GM19240 (cell line): ENCODE measurements around the gene S1PR3.
"Not testable (repeated sequence)": the region's sequence is repeated elsewhere in the genome, so short reads cannot be mapped to it uniquely, and the experiment has no call there.

Experiments used
- DNase-seq: peaks from one replicate; pipeline ENCODE4 v3.0.0; 2011; ENCODE audit warnings: low spot score; ENCODE audit not compliant: insufficient read length

Gene S1PR3

DNA sequence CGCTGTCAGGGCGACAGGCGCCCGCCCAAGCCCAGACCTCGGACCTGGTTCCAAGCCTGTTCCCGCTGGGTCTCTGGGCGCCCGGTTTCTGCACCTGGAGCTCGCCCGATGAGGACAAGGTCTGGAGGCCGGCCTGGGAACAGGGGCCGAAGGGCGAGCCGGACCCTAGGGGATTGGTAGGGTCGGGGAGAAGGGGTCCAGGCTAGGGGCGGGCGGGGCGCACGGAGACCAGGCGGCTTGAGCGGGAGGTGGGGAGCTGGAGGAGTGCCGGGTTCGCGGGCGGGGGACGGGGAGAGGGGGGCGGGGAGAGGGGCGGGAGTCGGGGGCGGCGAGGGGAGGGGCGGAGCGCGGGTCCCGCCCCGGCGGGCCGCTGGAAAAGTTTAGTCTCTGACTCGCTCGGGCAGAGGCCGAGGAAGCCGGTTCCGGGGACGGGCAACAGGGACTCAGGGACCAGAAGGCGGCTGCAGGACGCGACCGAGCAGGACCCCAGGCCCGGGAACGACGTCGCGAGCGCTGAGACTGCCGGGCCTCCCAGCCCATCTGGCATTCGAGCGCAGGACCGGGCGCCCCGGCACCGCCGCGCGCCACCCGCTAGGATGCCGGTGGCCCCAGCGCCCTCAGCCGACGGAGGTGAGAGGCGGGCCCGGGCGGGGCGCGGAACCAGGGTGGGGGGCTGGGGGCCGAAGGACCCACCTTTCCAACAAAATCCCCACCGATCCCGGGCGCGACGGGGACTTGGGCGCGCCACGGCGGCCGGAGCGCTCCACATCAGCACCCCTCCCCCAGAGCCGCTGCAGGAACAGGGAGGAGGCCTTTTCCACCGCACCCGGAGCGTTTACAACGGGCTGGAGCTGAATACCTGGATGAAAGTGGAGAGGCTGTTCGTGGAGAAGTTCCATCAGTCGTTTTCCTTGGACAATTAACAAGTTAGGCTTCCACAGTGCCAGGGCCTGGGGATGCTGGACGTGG, at the start of gene S1PR3:
Gene S1PR3 (plus strand): TSS at position 403 of the 969 bp plus-strand sequence. CDS start 9,733 bp downstream, outside the sequence.
- no peak for DNase-seq

DNA sequence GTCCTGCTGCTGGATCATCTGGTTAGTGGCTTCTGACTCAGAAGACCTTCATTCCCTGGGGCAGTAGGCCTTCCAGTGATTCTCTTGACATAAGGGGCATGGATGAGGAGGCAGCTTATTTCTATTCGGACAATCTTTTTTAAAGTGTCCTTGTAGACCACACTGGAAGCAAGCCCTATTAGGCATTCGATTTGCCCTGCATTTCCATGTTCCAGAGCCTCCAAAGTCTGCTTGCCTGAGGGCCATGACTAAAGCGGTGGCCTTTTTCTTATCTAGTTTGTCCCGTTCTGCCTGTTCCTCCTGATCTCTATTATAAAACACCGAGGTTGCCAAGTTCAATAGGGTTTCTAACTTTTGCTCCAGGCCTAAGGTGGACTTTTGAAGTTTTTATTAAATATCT, 49.7 kb upstream of the S1PR3 start:
- not testable (repeated sequence) for DNase-seq

DNA sequence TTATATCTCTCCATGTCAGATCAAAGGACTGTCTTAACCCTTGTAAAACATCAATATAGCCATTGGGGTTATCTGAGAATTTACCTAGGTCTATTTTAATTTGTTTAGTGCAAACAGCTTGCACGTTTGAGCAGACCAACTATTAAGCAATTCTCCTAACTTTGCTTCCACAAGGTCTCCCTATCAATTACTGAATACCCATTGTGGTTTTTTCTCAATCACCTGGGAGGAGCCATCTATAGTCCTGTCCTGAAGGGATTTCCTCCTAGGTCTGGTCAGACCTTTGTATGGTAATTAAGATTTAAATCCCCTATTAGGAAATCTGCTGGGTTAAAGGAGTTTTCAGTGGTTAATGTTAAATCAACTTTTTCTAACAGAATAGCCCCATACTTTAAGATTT, 48.9 kb upstream of the S1PR3 start:
- DNase-seq = no peak

DNA sequence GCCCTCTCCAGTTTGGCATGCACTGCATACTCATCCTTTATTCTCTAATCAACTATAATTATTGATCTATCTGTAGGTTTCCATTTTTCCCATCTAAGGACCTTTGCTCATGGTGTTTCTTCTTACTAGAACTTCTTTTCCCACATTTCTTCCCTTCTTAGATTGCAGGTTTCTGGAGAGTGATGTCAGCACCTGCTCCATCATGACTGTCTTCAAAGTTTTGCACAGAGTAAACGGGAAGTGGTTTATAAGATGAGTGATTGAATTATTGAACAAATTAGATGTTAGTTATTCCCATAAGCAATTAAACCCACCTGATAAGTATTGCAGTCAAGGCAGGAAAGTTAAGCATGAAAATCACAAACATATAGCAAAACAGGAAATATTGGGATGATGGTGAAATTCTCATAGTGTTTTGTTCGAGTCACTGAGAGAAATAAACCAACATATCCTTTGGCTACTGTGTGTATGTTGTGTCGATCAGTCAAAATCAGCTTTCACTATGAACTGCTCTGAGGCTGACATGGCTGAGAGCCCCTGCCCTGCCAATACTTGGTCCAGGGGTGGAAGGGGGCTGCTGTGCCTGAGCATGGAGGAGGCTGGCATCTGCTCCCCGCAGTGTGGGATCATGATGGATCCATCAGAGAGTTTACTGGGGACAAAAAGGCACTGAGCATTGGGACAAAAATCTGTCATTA, 45.5 kb upstream of the S1PR3 start:
- DNase-seq = no peak

DNA sequence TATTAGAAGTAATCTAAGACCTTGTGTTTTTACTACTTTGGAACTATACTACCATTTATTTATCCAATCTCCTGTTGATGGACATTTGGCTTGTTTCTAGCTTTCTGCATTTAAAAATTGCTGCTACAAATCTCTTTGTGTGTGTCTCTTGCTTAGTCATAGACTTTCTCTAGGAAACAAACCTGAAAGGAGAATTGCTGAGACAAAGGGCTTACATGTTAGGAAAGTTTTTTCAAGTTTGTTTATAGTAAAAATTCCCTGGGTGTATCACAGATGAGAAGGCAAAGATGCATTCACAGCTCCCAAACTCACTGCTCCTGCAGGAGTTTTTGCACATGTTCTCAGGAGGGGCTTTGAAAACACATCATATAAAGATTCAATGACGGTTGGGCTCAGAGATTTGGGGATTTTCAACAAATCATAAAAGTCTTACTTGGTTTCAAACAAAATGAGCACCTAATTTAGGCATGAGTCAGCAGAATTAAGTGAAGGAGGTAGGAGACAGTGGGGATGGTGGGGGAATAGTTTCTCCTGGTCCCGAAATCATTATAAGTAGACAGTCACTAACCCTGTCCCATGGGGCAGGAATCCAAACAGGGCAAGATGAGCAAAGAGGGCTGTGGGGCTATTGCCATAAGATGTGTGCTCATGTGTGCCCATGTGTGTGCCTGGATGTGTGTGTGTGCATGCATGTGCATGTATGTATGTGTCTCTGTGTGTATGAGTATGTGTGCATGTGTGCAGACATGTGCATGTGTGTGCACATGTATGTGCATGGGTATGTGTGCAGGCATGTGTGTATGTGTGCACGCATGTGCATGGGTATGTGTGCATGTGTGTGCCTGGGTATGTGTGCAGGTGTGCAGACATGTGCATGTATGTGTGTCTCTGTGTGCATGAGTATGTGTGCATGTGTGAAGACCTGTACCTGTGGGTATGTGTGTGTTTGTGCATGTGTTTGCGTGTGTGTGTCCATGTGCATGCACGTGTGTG, 43.4 kb upstream of the S1PR3 start:
- no peak for DNase-seq

DNA sequence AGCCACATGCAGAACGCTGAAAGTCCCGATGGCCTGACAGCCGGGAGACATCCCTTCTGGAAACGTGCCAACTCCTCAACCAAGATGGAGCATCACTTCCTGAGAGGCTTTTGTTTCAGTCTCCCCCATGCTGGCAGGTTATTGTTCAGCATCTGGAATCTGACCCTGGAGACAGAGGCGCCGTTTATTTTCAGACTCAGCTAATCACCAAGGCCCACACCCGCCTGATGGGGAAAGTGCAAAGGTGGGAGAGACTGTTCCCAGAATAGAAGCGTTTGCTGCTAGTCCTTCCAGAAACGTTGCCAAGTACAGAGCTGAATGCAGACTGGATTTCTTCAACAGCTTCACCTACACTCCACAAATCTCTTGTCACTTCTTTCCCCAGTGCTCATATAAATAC, 41.8 kb upstream of the S1PR3 start:
- DNase-seq = no peak

DNA sequence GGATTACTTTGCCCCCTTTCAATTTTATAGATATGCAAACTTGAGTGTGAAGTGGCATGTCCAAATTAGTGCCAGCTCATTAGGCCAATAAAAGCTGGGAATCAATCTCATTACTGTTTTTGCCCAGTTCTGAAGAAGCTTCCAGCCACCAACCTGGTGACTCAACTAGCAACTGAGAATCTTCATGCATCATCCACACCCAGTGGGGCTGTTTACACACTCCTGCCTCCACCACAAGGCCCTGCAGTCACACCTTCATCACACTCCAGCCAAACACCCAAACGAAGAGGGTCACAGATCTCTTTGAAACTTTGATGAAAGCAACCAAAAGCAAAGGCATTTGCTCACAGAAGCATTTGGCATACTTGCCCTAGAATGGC, 41.3 kb upstream of the S1PR3 start:
- DNase-seq = no peak

DNA sequence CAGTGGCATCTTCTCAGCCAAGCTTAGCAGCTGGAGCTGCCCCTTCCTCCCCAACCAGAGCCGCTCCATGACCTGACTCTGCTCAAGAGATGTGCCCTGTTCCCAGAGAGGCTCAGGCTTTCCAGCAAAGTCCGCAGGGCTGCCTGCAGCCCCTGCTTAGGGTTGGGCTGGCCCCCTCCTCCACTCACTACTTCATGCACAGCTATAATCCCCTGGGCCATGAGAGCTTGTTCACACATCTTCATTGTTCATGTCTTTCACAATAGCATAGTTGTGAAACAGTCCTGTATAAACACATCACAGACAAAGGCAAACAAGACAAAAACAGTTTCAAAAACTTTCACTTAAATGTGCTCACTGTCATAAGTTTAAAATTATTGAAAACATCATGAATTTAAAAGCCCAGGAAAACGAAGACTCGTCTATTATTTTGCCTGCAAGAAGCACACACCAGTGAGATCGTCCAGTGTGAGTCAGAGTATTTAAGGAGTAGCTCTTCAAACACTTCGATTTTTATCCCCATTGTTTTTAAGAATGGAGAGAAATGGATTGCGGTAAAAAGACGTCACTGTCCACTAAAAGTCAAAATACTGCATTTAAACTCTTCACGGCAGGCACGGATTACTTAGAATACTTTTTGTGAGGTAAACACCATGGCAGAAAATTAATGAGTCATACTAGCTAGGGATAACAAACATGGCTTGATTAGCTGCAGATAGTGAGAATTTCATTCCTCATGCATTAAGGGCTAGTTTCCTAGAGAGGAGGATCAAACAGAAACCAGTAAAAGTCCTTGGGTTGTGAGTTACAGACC, 40.7 kb upstream of the S1PR3 start:
- DNase-seq = no peak

DNA sequence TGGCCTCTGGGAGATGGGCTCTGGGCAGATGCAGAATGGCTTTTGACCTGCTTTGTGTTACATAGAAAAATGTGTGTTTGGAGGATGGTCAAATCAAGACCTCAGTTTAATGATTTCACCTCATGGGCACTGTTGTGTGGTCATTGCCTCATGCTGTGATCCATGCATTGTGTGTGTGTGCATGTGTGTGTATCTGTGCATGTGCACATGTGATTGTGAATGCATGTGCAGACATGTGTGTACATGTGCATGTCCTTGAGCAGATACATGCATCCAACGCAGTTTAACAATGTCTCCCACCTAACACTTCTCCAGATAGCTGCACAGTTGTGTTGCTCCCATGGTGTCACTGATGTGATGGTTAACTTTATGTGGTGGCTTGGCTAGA, 40.1 kb upstream of the S1PR3 start:
- DNase-seq = no peak

DNA sequence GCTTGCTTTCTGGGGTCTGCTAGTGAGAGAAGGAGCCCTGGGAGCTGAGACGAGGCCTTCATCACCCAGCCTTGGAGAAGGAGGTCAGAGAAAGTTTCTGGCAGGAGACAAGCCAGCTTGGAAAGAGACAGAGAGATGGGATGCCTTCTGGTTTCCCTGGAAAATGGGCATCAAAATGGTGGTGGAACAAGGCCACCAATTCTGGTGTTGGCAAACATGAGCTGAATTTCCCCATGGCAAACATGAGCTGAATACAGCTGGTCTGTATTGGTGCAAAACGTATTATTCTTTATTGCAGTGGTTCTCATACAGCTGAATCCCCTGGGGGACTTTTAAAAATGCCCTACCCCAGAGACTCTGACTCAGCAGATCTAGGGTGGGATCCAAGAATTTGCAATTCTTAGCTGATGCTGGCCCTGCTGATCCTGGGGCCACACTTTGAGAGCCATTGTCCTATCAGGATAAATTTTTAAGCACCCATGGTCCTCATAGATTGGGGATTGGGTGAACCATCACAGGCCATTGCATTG, 39.1 kb upstream of the S1PR3 start:
- DNase-seq = no peak

DNA sequence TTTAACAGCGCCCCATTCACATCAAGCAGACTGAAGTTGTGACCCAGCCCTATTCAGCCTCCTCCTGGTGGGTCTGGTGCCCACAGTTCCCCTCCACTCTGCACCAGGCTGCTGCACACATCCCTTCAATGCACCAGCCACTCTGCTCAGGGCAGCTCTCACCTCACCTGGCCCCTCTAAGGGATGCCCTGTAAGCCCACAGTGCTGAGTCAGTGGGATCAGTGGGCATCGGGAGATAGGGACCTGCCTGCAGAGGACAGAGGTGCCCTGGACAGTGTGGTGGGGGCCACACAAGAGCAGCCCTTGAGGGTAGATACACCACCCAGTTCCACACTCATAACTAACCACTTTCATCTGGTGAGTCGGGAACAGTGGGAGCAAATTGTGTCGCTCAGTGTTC, 38.3 kb upstream of the S1PR3 start:
- no peak for DNase-seq

DNA sequence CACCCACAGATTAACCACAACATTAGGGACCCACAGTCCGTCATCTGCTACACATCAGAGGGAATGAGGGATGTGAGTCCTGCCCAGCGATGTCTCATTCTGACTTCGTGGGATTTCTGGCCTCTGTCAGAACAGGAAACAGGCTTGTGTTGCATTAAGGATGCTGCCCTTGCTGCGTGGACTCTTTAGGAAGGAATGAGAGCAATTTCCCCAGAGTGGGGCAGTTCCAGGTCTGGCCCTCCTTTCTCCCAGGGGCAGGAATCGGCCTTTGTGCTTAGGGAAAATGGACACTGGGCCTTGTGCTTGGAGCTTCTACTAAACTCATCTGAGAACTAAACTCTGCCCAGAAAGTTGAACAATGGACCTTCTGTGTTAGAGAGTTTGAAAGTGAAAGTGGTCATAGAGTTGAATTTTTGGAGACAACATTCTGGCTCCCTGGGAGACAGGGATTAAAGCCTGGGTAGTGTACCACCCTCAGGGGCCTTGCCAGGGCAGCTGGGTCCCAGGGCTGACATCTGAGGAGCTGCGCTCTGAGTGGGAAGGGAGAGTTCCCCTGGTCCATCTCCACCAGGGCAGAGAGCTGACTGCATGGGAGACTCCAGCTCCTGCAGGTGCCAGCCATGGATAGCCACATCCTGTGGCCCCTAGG, 37.8 kb upstream of the S1PR3 start:
- no peak for DNase-seq

DNA sequence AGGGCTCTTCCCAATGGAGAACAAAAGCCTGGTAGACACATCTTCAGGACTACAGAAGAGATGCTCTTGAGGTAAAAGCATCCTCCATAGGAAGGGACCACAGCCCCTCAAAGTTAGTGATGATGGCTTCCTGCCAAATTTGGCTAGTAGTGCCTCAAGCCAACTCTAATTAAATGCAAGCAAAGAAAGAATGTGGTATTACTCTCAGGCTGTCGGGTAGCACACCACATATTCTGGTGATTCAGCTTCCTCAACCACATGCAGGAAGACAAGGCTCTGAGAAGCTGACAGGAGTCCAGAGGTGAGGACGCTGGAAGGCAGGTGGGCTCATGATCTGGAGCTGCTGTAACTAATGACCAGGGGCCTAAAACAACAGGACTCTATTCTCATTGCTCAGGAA, 37.2 kb upstream of the S1PR3 start:
- no peak for DNase-seq

DNA sequence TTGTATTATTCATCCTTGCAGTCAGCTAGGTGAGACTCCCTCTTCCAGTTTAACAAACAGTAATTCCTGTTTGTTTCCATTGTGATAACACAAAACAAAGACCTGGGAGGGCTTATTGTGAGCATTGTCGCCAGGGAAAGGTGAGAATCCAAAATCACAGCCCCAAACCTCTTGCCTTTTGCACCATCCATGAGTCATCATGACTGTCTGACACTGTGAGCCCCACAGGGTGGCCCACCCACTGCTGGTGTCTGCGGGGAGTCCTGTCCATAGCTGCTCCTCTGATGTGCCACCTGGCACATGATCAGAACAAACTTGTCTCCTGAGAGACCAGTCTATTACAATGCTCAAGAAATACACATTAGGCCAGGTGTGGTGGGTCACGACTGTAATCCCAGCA, 33.7 kb upstream of the S1PR3 start:
- no peak for DNase-seq

DNA sequence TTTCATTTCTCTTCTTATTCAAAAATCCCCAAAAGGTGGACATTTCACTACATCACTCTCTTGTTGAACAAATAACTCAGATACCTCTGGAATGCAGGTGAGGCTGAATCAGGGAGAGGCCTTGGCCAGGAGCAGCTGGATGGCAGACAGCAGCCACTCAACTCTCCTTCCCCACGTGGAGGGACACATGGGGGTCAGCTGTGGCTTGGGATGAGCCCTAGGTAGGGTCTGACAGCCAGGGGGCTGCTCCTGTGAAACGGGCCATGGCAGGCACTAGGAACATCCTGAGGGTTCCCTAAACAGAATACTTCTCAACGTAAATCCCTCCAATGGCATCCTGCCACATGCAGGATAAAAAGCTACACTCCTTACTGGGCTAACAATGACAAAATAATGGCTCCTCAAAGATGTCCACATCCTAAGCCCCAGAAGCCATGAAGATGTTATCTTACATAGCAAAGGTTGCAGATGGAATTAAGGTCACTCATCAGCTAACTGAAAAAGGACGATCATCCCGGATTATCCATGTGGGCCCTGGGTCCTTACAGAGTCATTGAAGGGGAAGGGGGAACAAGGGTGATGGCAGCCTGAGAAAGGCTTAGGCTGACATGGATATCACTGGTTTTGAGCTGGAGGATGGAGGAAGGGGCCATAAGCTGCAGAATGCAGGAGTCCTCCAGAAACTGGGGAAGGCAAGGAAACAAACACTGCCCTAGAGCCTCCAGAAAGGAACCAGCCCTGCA, 31.4 kb upstream of the S1PR3 start:
- DNase-seq = no peak

DNA sequence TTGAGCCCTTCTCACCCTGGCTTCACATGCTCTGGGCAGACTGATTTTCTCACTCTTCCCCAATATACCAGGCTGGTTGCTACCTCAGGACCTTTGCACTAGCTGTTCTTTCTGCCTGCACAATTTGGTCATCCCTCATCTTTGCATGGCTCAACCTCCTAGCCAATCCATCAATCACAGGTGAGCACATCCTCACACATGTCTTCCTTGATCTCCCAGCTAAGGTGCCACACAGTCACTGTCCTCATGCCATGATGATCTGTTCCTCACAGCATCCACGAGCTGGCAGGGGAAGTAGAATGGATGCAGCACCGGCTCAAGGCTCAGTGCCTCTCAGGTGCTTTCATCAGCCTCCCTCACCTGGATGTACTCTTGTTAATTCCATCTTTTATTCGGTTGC, 30.6 kb upstream of the S1PR3 start:
- no peak for DNase-seq

DNA sequence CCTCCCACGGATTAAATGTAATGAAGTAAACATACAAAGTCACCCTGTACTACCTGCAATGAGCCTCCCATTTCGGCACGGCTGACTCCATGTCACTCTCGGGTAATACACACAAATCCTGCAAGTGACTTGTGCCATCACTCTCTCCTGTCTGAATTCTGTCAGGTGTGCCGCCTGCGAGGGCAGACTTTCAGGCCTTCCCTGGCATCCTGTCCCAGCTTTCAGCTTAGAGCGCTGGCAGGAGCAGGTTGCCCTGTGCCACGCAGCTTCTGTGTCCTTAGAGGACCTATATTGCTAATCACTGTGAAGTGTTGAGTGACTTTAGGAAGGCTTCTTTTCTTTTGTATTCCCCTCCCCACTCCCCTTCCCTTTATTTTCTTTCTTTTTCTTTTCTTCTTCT, 25.8 kb upstream of the S1PR3 start:
- DNase-seq = no peak

DNA sequence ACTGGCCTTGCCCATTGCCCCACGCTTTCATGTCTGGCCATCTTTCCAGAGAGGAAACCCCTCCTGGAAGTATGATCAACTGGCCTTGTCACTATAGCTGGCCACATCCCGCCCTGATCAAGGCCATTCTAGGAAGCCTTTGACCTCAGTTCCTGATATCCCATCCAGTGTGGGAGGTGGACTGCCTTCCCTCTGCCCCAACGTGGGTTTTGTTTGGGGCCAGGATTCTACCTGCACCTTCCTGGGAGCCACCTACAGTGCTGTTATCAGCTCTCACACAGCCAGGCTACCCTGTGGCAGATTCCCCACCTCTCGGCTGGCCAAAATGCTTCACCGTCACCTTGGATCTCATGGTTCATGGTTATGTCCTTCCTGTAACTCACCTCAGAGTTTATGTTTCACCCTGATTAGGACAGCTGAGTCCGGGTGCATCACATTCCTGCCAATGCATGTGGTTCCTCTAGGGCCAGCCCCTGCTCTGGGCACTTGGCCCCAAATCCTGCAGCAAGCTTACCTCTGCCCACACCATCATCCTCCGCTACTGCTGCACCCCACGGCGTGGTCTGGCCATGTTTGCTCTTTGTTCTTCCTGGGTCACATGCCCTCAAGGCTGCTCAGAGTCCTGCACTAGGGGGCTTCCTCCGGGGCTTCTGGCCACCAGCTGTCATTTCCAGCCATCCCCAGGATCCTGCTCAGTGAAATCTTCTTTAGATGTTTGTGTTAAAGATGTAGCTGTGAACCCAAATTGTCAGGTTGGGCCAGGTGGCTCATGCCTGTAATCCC, 24.2 kb upstream of the S1PR3 start:
- DNase-seq = no peak
